ENCODE data around the gene WDR47. TPM values are rescaled to one million over a fixed set of nuclear protein-coding genes. Genes with fewer than 3 reads are reported as not detected.
A peak's percentile ranks its signal among the peaks of the same experiment; 100 is the strongest.

The WDR47 gene
- total and polyA plus RNA-seq, 8 donors = 1.9 to 7.1 (median 4.2) TPM

DNA sequence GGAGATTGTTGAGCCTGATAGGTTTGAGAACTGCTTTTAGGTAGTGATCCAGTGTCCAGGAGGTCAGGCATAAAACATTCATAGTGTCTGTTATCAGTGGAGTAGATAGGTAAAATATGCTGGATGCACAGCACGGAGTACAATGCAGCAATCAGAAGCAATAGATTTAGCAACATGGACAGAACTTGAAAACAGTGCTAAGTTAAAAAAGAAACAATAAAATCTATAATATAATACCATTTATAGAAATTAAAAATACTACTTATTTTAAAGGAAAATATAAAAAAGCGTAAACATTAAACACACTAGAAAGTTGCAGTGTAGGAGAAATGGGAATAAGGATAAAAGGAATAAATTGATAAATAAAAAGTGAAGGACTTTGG lies 37.3 kb upstream of the WDR47 start:
- H3K27me3 ChIP-seq = no peaks in the 10 kb centered on the region
- H3K27ac ChIP-seq = no peak overlapping the region
- H3K4me3 ChIP-seq = no peak overlapping the region
- no peak for FAIRE-seq
- no peaks in the 10 kb centered on the region for H3K9me3 ChIP-seq
- no peak for ATAC-seq
- intact Hi-C loops (cut with DNase I) = no loop called here
- no peaks in the 10 kb centered on the region for H3K36me3 ChIP-seq
- peaks cover 0 to 7% (median 6%) of the 10 kb centered on the region in 3 donors for H3K4me1 ChIP-seq
- WGBS, 2 donors = 90 to 93% methylated on average over 2 of the region's 2 CpGs
- DNase-seq = no peak
- TF ChIP-seq, protein P1, sequence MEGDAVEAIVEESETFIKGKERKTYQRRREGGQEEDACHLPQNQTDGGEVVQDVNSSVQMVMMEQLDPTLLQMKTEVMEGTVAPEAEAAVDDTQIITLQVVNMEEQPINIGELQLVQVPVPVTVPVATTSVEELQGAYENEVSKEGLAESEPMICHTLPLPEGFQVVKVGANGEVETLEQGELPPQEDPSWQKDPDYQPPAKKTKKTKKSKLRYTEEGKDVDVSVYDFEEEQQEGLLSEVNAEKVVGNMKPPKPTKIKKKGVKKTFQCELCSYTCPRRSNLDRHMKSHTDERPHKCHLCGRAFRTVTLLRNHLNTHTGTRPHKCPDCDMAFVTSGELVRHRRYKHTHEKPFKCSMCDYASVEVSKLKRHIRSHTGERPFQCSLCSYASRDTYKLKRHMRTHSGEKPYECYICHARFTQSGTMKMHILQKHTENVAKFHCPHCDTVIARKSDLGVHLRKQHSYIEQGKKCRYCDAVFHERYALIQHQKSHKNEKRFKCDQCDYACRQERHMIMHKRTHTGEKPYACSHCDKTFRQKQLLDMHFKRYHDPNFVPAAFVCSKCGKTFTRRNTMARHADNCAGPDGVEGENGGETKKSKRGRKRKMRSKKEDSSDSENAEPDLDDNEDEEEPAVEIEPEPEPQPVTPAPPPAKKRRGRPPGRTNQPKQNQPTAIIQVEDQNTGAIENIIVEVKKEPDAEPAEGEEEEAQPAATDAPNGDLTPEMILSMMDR (IDR thresholded peaks at IDR 0.05) = no peak

DNA sequence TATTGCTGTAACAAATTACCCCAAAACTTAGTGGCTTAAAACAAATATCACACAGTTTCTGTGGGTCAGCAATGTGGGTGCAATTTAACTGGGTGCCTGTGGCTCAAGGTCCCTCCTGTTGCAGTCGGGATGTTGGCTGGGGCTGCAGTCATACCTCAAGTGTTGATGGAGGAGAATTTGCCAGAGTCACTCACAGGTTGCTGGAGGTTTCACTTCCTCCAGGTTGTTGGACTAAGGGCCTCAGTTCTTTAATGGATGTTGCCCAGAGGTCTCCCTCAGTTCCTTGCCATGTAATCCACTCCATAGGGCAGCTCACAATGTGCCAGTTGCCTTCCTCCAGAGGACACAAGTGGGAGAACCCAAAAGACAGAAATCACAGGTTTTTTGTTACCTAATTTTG lies 36.4 kb upstream of the WDR47 start:
- intact Hi-C loops (cut with DNase I) = no loop called here
- no peak for FAIRE-seq
- H3K4me1 ChIP-seq = peaks cover 0 to 7% (median 6%) of the 10 kb centered on the region in 3 donors
- no peak for DNase-seq
- no peaks in the 10 kb centered on the region for H3K9me3 ChIP-seq
- WGBS, 2 donors = 75 to 77% methylated on average over 1 of the region's 1 CpG
- no peak overlapping the region for H3K4me3 ChIP-seq
- no peak for ATAC-seq
- no peaks in the 10 kb centered on the region for H3K27me3 ChIP-seq
- TF ChIP-seq, protein P1 (IDR thresholded peaks at IDR 0.05) = no peak
- H3K36me3 ChIP-seq = no peaks in the 10 kb centered on the region
- H3K27ac ChIP-seq = no peak overlapping the region

DNA sequence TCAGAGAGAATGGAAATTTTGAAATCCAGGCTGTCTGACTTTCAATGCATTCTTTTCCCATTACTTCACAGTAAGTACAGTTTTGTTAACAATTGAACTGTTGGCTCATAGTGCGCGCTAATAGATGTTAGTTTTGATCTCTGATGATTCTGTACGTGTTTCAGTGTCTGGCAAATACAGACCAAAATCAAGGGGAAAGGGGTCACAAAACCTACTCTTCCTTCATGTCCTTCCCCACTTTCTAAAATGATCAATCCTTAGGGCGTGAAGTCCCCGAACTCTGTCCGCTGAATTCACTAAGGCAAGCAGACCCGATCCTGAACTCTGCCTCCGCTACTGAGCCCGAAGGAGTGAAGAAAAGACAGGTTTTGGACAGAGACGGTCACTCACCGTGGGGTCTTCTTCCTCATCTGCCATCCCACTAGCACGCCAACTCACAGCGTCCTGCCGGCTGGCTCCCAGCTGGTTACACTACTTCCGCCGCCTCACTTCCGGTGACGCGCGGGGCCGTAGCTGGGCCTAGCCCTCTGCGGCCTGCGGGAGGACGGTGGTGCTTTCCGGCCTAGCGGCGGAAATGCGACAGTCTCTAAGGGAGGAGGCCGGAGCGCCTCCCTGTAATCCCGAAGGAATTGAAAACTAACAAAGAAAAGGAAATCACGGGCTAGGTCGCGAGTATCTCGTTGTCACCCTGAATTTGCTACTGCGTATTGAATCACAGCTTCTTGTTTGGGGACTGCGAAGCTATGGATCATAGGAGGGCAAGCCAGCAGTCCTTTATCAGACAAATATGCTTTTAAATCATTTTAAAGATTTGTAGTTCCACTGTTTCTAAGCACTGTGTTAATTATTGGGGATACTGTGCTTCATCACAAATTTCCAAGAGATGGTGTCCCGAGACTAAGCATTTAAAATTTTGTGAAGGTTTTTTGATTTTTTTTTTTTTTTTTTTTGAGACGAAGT lies 33.9 kb upstream of the WDR47 start, which contains the start of gene TAF13:
Gene TAF13 (minus strand): TSS at position 473 of the 960 bp plus-strand sequence. CDS start 56 bp downstream, at position 417.
- Histone ChIP-seq H3K27me3 (no peaks in the 10 kb centered on the region), H3K4me1 (peaks cover 0 to 7% (median 6%) of the 10 kb centered on the region in 3 donors), H3K9me3 (no peaks in the 10 kb centered on the region), H3K27ac (peak within 1 kb of the TSS; percentile 85 to 90 (median 88)), H3K36me3 (no peaks in the 10 kb centered on the region), H3K4me3 (peak within 1 kb of the TSS; percentile 56 to 81 (median 60))
- 5% methylated on average over 39 of the region's 39 CpGs for WGBS, 2 donors
- TF ChIP-seq, protein P1 (IDR thresholded peaks at IDR 0.05) = peak in 2 of 4 donors; percentile 8 to 9
- ATAC-seq = peak; percentile 100
- peak; percentile 91 to 95 (median 92) for DNase-seq
- peak; percentile 59 for FAIRE-seq
- intact Hi-C loops (cut with DNase I) = no loop called here

DNA sequence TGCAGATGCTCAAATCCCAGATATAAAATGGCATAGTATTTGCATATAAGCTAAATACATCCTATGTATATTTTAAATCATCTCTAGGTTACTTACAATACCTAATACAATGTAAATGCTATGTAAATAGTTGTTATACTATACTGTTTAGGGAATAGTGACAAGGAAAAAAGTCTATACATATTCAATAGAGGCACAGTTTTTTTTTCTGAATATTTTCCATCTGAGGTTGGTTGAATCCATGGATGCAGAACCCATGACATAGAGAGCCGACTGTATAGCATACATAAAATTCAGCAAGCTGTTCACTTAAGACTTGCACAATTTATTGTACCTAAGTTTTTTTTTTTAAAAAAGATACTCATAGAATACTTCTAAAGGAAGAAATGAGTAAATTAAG lies 27.4 kb upstream of the WDR47 start:
- Histone ChIP-seq H3K4me3 (no peak overlapping the region), H3K9me3 (no peaks in the 10 kb centered on the region), H3K27me3 (no peaks in the 10 kb centered on the region), H3K27ac (no peak overlapping the region), H3K36me3 (peaks cover 0 to 11% (median 0%) of the 10 kb centered on the region in 3 donors), H3K4me1 (no peaks in the 10 kb centered on the region)
- no peak for ATAC-seq
- intact Hi-C loops (cut with DNase I) = no loop called here
- DNase-seq = no peak
- no peak for FAIRE-seq
- TF ChIP-seq, protein P1 (IDR thresholded peaks at IDR 0.05) = no peak
- WGBS, 2 donors = 64 to 72% methylated on average over 1 of the region's 1 CpG

DNA sequence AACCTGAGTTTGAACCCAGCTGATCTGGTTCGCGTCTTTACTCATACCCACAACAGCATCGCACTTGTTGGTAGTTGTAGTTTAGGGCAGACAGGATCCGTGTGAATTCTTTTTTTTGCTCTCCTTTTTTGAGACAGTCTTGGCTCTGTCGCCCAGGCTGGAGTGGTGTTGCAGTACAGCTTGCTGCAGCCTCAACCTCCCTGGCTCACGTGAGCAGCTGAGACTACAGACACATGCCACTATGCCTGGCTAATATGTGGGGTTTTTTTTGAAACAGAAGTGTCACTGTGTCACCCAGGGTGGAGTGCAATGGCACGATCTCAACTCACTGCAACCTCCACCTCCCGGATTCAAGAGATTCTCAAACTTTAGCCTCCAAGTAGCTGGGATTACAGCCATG lies 26.0 kb upstream of the WDR47 start:
- Histone ChIP-seq H3K36me3 (peaks cover 0 to 11% (median 0%) of the 10 kb centered on the region in 3 donors), H3K27ac (no peak overlapping the region), H3K4me3 (no peak overlapping the region), H3K4me1 (no peaks in the 10 kb centered on the region), H3K9me3 (no peaks in the 10 kb centered on the region), H3K27me3 (no peaks in the 10 kb centered on the region)
- intact Hi-C loops (cut with DNase I) = no loop called here
- FAIRE-seq (no peak), ATAC-seq (no peak), DNase-seq (no peak)
- TF ChIP-seq, protein P1 (IDR thresholded peaks at IDR 0.05) = no peak
- 79% methylated on average over 8 of the region's 8 CpGs for WGBS, 2 donors
